HG03558 (cell line): Measurements from ENCODE around the gene MS4A6E.
"Not testable (repeated sequence)": the region's sequence is repeated elsewhere in the genome, so short reads cannot be mapped to it uniquely, and the experiment has no call there.

Source experiments
- ATAC-seq: cut with Tn5 transposase; IDR thresholded peaks from one replicate; pipeline ENCODE4 v1.9.1; 2021; ENCODE audit warnings: moderate number of reproducible peaks; ENCODE audit not compliant: unreplicated experiment; ENCODE audit errors: extremely low read depth

MS4A6E gene

GRCh38 chr11:60326955-60327354 lies at the start of gene MS4A6E:
TSS of gene MS4A6E (plus strand) at chr11:60327255. CDS start at chr11:60334896, 7,641 bp downstream.
- no peak for ATAC-seq

GRCh38 chr11:60280412-60280811 lies 46.6 kb upstream of the MS4A6E start, which contains the start of gene MS4A4A:
TSS of gene MS4A4A (plus strand) at chr11:60280666. CDS start at chr11:60280676, 10 bp downstream.
- no peak for ATAC-seq

GRCh38 chr11:60281485-60281884 lies 45.6 kb upstream of the MS4A6E start:
- ATAC-seq: no peak

- no peak for ATAC-seq
Observed at GRCh38 chr11:60282286-60282685, 44.8 kb upstream of the MS4A6E start.

GRCh38 chr11:60285411-60286126 lies 41.5 kb upstream of the MS4A6E start:
- ATAC-seq: not testable (repeated sequence)

- ATAC-seq: no peak
Observed at GRCh38 chr11:60288531-60288930, 38.5 kb upstream of the MS4A6E start.

GRCh38 chr11:60292145-60292544 lies 34.9 kb upstream of the MS4A6E start:
- ATAC-seq: no peak

- no peak for ATAC-seq
Observed at GRCh38 chr11:60301178-60301577, 25.9 kb upstream of the MS4A6E start.

GRCh38 chr11:60301884-60302283 lies 25.2 kb upstream of the MS4A6E start:
- ATAC-seq: not testable (repeated sequence)

GRCh38 chr11:60303661-60304060 lies 23.4 kb upstream of the MS4A6E start:
- ATAC-seq: no peak

GRCh38 chr11:60305906-60306619 lies 21.0 kb upstream of the MS4A6E start:
- ATAC-seq: no peak

GRCh38 chr11:60307507-60308195 lies 19.4 kb upstream of the MS4A6E start:
- ATAC-seq: no peak

GRCh38 chr11:60310407-60310998 lies 16.6 kb upstream of the MS4A6E start:
- ATAC-seq: no peak

- no peak for ATAC-seq
Observed at GRCh38 chr11:60314635-60315321, 12.3 kb upstream of the MS4A6E start.

- no peak for ATAC-seq
Observed at GRCh38 chr11:60315871-60316270, 11.2 kb upstream of the MS4A6E start.

GRCh38 chr11:60316317-60316716 lies 10.7 kb upstream of the MS4A6E start:
- ATAC-seq: no peak

GRCh38 chr11:60318726-60319125 lies 8.3 kb upstream of the MS4A6E start:
- no peak for ATAC-seq

- ATAC-seq: no peak
Observed at GRCh38 chr11:60321051-60321450, 6.0 kb upstream of the MS4A6E start.

GRCh38 chr11:60328460-60328859 lies 1.4 kb downstream of the MS4A6E start:
- ATAC-seq: no peak

GRCh38 chr11:60332846-60333245 lies 5.8 kb downstream of the MS4A6E start:
- ATAC-seq: no peak
